Gastrocnemius medialis (tissue), 4 donors: ENCODE measurements around the gene ANKRD65. TPM values are rescaled to one million over a fixed set of nuclear protein-coding genes. Genes with fewer than 3 reads are reported as not detected.
A peak's percentile ranks its signal among the peaks of the same experiment; 100 is the strongest.

Experiments used
- ATAC-seq, 2 donors: fragments of 150-250 bp; one replicate each; pipeline ENCODE4 v1.9.1; 2016
- DNase-seq, 2 donors: peaks; one replicate each; pipeline ENCODE4 v3.0.0-alpha.2; 2019
- H3K27ac ChIP-seq, 4 donors: fragments of 200-600 bp; sonication (generic); 1 replicate in 1 of 4; 2 replicates in 3 of 4; pipeline ENCODE4 v1.5.1; 2016 to 2018; ENCODE audit warnings: mild to moderate bottlenecking in 2 of 4, moderate library complexity in 1 of 4
- H3K27me3 ChIP-seq, 3 donors: fragments of 200-600 bp; sonication (generic) in 2 of 3; 1 replicate in 1 of 3; 2 replicates in 2 of 3; pipeline versions ENCODE4 v1.5.1 to v1.6.0; 2016 to 2019; ENCODE audit warnings: mild to moderate bottlenecking in 1 of 3, moderate library complexity in 1 of 3
- H3K36me3 ChIP-seq, 2 donors: fragments of 200-600 bp; sonication (generic) in 1 of 2; one replicate each; pipeline ENCODE4 v1.5.1; 2017 to 2018
- H3K4me1 ChIP-seq, 2 donors: fragments of 200-600 bp; sonication (generic) in 1 of 2; one replicate each; pipeline ENCODE4 v1.5.1; 2016 to 2017; ENCODE audit warnings: mild to moderate bottlenecking in 2 of 2
- H3K4me3 ChIP-seq, 4 donors: fragments of 200-600 bp; sonication (generic) in 3 of 4; 1 replicate in 1 of 4; 2 replicates in 3 of 4; pipeline ENCODE4 v1.5.1; 2016 to 2019; ENCODE audit warnings: mild to moderate bottlenecking in 2 of 4
- H3K9me3 ChIP-seq, 3 donors: fragments of 200-600 bp; sonication (generic) in 2 of 3; 1 replicate in 1 of 3; 2 replicates in 2 of 3; pipeline ENCODE4 v1.5.1; 2016 to 2019
- POLR2A ChIP-seq, 2 donors: fragments of 450-650 bp; IDR thresholded peaks; one replicate each; pipeline ENCODE4 v1.6.1; 2017; ENCODE audit warnings: antibody characterized with exemption in 2 of 2, mild to moderate bottlenecking in 2 of 2, moderate library complexity in 2 of 2
- in situ Hi-C, 4 donors: fragments of 200-750 bp; cut with MboI; loops; one replicate each; pipeline versions ENCODE4 v1.15.0 to v1.8.0; 2017; ENCODE audit warnings: low sequenced_read_pairs in 4 of 4
- intact Hi-C: fragments of 100-400 bp; cut with DNase I; formaldehyde crosslinking; loops from one replicate; pipeline ENCODE4 v1.15.1; 2023; ENCODE audit warnings: low total_unique reads
- total RNA-seq, 4 donors: library from RNA; depleted of rRNA; stranded (reverse); fragments of >200 nt; gene quantifications; one replicate each; pipeline versions ENCODE4 v1.1.0 to v1.2.3, GENCODE V29; 2016
- TF ChIP-seq, protein P1 (sequence below), 5 experiments: fragments of 450-650 bp in 3 of 5; fragments of 200-600 bp in 2 of 5; sonication (generic) in 2 of 5; IDR thresholded peaks in 4 of 5; conservative IDR thresholded peaks in 1 of 5; 1 replicate in 4 of 5; 2 replicates in 1 of 5; pipeline ENCODE4 v1.5.1; 2016 to 2019; ENCODE audit warnings: antibody characterized with exemption in 5 of 5, mild to moderate bottlenecking in 3 of 5, moderate library complexity in 3 of 5

ANKRD65 gene
- total RNA-seq, 4 donors from 2014 or later, result 0.16 to 1.8 (median 1.3) TPM

- peaks cover 4 to 25% (median 12%) of the 10 kb centered on the region in 3 donors for H3K27me3 ChIP-seq
- in situ Hi-C loops, result no loop called here
- no peak for ATAC-seq
- peaks cover 32 to 64% of the 10 kb centered on the region in 2 donors for H3K4me1 ChIP-seq
- TF ChIP-seq, protein P1, sequence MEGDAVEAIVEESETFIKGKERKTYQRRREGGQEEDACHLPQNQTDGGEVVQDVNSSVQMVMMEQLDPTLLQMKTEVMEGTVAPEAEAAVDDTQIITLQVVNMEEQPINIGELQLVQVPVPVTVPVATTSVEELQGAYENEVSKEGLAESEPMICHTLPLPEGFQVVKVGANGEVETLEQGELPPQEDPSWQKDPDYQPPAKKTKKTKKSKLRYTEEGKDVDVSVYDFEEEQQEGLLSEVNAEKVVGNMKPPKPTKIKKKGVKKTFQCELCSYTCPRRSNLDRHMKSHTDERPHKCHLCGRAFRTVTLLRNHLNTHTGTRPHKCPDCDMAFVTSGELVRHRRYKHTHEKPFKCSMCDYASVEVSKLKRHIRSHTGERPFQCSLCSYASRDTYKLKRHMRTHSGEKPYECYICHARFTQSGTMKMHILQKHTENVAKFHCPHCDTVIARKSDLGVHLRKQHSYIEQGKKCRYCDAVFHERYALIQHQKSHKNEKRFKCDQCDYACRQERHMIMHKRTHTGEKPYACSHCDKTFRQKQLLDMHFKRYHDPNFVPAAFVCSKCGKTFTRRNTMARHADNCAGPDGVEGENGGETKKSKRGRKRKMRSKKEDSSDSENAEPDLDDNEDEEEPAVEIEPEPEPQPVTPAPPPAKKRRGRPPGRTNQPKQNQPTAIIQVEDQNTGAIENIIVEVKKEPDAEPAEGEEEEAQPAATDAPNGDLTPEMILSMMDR (IDR thresholded peaks at IDR 0.05 in 4 of 5, conservative IDR thresholded peaks at IDR 0.05 in 1 of 5), result no peak
- TF ChIP-seq POLR2A (IDR thresholded peaks at IDR 0.05), result no peak
- no peaks in the 10 kb centered on the region for H3K36me3 ChIP-seq
- no peak for DNase-seq
- intact Hi-C loops, result no loop called here
- peak overlapping the region in 3 of 4 donors; percentile 11 to 28 (median 21) for H3K4me3 ChIP-seq
- H3K9me3 ChIP-seq, result no peaks in the 10 kb centered on the region
- H3K27ac ChIP-seq, result peak overlapping the region; percentile 76 to 81 (median 78)
Observed at GRCh38 chr1:1432951-1433803, 12.1 kb upstream of the ANKRD65 start.

DNA sequence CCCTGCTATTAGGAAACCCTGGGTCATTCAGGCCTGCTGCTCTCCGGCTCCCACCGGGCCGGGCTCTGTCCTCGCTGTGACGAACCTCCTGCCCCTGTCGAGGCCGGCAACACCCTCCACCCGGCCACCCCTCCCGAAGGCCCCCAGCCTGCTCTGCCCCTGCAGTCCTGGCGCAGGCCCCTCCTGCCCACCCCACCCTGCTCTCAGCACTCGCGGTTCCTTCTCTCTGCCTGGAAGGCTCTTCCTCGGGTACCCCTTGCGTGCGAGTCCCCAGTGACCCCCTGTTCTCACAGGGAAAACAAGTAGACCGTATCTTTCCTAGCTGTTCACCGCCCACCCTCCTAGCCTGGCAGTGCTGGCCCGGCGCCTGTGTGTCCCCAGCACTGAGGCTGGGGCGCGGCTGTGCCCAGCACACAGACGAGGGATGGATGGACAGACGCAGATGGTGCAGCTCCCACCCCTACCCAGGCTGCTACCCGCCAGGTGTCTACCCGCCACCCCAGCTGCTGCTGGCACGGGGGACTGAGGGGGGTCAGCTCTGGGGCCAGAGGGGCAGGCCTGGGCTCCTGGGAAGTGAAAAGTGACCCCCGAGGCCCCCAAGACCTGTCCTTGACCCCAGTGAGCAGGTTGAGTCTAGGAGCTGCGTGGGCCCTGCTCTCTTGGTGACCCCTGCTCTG is 11.3 kb upstream of the ANKRD65 start:
- DNase-seq (no peak), ATAC-seq (no peak)
- Histone ChIP-seq H3K4me1 (peaks cover 32 to 64% of the 10 kb centered on the region in 2 donors), H3K27me3 (peaks cover 6 to 19% (median 12%) of the 10 kb centered on the region in 3 donors), H3K4me3 (no peak overlapping the region), H3K36me3 (no peaks in the 10 kb centered on the region), H3K9me3 (no peaks in the 10 kb centered on the region), H3K27ac (peak overlapping the region; percentile 76 to 81 (median 78))
- no peak for TF ChIP-seq POLR2A (IDR thresholded peaks at IDR 0.05)
- TF ChIP-seq, protein P1 (IDR thresholded peaks at IDR 0.05 in 4 of 5, conservative IDR thresholded peaks at IDR 0.05 in 1 of 5), result no peak
- intact Hi-C loops (no loop called here), in situ Hi-C loops (no loop called here)

GRCh38 chr1:1431845-1432273 is 10.8 kb upstream of the ANKRD65 start:
- H3K27ac ChIP-seq, result peak overlapping the region; percentile 76 to 81 (median 78)
- no peaks in the 10 kb centered on the region for H3K36me3 ChIP-seq
- intact Hi-C loops (no loop called here), in situ Hi-C loops (no loop called here)
- H3K9me3 ChIP-seq, result no peaks in the 10 kb centered on the region
- ATAC-seq (peak in 1 of 2 donors; percentile 25), DNase-seq (peak in 1 of 2 donors; percentile 64)
- H3K27me3 ChIP-seq, result peaks cover 6 to 14% (median 9%) of the 10 kb centered on the region in 3 donors
- TF ChIP-seq, protein P1 (IDR thresholded peaks at IDR 0.05 in 4 of 5, conservative IDR thresholded peaks at IDR 0.05 in 1 of 5), result no peak
- TF ChIP-seq POLR2A (IDR thresholded peaks at IDR 0.05), result no peak
- H3K4me1 ChIP-seq, result peaks cover 32 to 61% of the 10 kb centered on the region in 2 donors
- no peak overlapping the region for H3K4me3 ChIP-seq

DNA sequence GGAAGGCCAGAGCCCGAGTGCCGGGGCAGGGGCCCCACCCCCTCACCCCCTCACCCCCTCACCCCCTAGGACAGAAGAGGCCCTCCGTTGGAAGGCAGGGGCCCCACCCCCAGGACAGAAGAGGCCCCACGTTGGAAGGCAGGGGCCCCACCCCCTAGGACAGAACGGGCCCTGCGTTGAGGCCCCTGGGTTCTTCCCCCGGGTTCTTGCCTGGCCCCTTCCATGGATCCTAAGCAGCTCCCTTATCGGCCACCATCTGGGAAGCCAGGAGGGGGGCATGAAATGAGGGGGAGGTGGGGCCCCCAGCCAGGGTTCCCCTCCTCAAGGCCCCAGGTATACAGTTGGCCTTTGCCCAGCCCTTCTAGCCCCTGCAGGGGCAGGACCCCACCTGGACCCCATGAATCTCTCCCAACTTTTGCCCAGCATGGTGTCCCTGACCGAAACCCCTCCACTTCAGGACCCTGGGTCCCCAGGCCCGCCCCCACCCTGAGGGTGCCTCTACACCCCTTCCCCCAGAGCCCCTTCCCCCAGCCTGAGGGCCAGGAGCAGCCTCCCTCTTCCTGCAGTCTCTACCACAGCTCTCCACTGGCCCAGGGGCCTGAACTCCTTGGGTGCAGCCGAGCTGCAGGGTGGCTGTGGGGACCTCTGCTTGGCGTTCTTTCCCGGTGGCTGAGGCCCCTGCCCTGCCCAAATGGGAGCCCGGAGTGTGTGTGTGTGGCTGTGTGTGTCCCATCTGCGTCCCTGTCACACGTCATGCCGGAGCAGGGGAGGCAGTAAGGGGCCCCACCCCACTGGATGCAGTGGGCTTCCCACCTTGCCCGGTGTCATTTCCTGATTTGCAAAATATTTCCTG is 10.1 kb upstream of the ANKRD65 start:
- no peaks in the 10 kb centered on the region for H3K9me3 ChIP-seq
- H3K27ac ChIP-seq, result peak overlapping the region; percentile 76 to 81 (median 78)
- H3K27me3 ChIP-seq, result peaks cover 5 to 9% (median 7%) of the 10 kb centered on the region in 3 donors
- H3K4me3 ChIP-seq, result peak overlapping the region in 2 of 4 donors; percentile 17 to 35
- ATAC-seq (no peak), DNase-seq (no peak)
- TF ChIP-seq POLR2A (IDR thresholded peaks at IDR 0.05), result no peak
- TF ChIP-seq, protein P1 (IDR thresholded peaks at IDR 0.05 in 4 of 5, conservative IDR thresholded peaks at IDR 0.05 in 1 of 5), result no peak
- in situ Hi-C loops (no loop called here), intact Hi-C loops (no loop called here)
- H3K36me3 ChIP-seq, result no peaks in the 10 kb centered on the region
- H3K4me1 ChIP-seq, result peaks cover 32 to 54% of the 10 kb centered on the region in 2 donors
